ENCODE results near the gene RANBP3.
"Not testable (repeated sequence)": the region's sequence is repeated elsewhere in the genome, so short reads cannot be mapped to it uniquely, and the experiment has no call there.

RANBP3 gene

DNA sequence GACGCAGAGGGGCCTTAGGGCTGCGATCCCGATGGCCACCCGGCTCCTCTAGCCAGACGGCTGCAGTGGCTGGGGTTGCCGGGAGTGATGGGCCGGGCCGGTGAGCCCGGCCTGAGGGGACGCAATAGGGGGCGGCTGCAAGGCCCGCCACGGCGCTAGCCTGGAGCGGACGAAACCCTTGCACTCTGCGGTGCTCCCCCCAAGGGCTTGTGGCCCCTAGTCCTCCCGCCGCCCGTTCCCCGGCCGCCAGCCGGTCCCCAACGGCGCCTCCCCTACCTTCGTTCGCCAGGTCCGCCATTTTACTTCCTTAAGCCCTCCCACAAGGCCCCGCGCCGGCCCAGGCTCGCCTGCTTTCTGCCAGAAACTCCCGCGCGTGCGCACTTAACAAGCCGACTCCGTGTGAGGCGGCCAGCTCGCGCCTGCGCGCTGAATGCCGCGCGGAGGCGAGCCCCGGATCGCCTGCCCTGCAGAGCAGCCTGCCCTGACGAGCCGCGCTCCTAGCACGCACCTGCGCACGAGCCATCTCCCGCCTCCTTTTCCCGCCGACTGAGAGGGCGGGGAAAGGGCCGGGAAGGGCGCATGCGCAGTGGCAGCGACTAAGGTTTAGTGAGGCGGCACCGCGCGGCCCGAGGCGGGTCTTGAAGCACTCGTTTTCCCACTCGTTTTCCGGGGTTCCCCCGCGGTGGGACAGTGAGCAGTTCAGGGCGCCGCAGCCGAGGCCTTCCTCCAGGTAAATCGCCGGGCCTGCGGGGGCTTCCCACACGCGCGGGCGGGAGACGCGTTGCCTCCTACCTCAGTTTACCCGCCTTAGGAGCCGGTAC is at the start of gene RANBP3:
Gene RANBP3 (minus strand): TSS at position 356 of the 821 bp plus-strand sequence. CDS start 58 bp downstream, at position 298.
- DNase-seq, result peak; percentile 97

DNA sequence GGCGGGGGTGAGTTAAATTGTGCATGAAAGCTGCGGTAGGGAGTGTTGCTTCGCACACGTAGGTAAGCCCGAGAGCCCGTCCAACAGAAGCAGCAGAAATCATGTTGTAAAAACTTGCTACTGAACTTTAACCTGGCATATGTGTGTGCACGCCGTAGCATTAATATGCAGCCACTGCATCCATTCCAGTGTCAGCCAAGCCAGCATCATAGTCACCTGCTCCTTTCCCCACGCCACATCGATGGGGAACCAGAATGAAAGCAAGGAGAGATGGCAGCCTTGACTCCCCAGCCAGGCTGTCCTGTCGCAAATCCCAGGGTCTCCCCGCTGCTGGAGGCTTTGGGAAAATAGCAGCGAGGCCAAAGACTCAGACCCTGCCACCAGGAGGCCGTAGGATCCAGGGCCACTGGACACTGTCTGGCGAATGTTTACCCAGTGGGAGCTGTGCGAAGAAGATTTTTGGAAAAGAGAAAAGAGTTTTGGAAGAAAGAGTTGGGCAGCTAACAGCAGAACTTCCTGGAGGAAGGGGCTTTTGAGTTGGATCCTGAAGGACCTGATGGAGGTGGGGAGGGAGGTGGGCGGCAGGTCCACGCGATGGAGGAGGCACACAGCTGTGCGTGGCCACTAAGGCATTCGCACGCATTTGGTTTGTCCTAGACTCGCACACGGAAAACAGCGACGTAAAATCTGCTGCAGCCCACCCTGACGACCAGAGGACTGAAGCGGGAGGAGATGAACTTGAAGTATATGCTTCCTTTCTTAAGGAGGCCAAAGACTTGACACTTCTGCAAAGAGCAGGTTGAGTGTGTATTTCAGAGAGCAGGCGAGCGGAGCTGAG is 48.7 kb upstream of the RANBP3 start:
- no peak for DNase-seq

- DNase-seq, result not testable (repeated sequence)
Measured at GRCh38 chr19:6024756-6025155, 46.8 kb upstream of the RANBP3 start.

GRCh38 chr19:6023936-6024335 is 46.0 kb upstream of the RANBP3 start:
- no peak for DNase-seq

DNA sequence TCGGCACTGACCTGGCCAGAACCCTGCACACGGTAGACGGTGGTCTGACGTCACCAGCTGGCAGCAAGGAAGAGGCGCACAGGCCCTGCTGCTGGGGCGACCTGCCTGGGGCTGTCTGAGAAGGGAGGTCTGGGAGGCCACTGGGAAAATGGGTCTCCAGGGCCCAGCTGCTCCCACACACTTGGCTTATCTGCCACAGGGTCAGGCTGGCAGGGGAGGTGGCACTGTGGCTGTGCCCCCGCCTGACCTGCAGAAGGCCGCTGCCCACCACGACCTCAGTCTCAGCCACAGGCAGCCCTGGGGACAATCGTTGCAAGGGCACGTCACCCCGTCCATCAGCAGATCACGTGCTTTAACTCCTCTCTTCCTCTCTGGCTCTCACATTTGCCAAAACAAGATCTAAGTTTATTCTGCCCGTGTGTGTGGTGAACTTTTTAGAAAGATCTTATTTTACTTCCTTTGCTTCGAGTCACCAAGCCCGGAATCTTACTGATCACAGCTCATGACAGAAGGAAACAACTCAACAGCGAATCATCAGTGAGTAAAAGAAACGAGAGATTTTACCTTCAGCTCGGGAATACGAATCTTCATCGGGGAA is 45.2 kb upstream of the RANBP3 start:
- DNase-seq, result no peak

GRCh38 chr19:6022570-6023064 is 44.7 kb upstream of the RANBP3 start:
- DNase-seq, result no peak

DNA sequence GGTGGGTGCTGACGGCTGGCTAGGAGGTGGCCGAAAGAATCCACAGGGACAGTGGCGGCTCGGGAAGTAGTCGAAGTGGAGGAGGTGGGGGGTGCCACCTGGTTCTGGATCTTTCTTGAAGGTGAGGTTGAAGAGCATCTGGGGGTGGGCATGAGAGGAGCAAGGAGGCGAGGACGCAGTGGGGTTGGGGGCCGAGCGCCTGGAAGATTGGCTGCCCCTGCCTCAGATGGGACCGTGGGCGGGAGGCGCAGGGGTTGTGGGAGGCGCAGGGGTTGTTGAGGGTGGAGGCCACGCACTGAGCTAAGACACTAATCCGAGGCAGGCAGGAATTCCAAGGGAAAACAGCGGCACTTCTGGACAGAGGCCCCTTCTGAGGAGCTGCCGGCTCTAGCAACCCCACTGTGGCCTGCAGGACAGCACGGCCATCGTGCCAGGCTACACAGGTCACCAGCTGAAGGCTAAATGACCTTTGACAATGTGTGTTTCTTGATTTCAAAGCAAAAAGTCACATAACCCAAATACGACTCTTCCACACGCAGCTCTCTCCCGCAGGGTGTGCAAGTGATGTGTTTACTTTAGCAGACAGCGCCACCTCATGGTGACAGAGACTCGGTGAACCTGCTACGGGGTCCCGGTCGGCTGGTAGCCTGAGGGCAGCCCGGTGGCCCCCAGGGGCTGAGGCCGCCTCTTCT is 44.1 kb upstream of the RANBP3 start:
- peak; percentile 74 for DNase-seq

DNA sequence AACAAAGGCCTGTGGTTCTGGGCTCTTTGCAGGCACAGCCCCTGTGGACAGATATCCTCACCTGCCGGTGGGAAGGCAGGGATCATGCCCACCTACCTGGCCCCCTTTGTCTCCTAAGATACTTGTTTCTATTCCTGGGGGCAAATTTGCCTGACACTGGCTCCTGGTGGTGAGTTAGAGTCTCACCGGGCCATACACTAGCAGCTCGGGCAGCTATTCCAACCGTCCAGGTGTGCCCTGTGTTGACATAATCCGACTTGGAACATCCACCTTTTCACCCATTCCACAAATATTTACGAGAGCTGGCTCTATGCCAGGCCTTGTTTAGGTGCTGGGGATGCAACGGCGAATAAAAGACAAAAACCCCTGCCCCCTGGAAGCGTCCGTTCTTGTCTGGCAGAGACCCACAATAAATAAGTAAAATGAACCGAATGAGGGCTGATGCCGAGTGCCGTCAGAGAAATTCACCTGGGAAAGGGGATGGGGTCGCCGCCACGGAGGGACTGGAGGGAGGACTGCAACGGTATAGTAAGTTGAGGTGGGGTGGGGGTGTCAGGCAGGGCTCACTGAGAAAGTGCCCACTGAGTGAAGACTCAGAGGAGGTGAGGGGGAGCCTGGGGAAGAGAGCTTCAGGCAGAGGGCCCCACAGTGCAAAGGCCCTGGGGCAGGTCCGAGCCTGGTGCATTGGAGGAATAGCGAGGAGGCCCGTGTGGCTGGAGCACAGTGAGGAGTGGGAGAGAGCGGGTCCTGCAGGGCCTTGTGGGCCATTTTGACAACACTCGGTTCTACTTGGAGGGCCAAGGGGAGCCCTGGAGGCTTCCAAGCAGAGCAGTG is 43.2 kb upstream of the RANBP3 start:
- DNase-seq, result no peak

GRCh38 chr19:6020166-6020882 is 42.4 kb upstream of the RANBP3 start:
- no peak for DNase-seq

GRCh38 chr19:6018786-6019185 is 40.8 kb upstream of the RANBP3 start:
- no peak for DNase-seq

DNA sequence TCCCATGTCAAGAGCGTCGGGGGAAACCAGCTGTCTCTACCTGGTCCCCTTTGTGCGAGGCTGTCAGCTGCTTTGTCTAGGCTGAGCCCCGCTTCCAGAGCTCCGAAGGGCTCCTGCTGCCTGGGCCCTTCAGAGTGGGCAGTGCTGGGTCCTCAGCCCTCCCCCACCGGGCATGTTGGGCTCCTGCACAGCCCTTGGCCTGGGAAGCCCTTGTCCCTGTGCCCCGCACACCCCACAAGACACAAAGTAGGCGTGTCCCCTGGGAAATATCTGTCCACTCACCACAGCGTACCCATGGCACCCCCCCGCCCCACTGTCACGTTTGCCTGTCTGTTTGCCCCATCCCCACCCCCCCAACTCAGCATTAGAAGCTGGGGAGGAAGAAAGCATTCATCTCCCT is 39.6 kb upstream of the RANBP3 start:
- DNase-seq, result no peak

DNA sequence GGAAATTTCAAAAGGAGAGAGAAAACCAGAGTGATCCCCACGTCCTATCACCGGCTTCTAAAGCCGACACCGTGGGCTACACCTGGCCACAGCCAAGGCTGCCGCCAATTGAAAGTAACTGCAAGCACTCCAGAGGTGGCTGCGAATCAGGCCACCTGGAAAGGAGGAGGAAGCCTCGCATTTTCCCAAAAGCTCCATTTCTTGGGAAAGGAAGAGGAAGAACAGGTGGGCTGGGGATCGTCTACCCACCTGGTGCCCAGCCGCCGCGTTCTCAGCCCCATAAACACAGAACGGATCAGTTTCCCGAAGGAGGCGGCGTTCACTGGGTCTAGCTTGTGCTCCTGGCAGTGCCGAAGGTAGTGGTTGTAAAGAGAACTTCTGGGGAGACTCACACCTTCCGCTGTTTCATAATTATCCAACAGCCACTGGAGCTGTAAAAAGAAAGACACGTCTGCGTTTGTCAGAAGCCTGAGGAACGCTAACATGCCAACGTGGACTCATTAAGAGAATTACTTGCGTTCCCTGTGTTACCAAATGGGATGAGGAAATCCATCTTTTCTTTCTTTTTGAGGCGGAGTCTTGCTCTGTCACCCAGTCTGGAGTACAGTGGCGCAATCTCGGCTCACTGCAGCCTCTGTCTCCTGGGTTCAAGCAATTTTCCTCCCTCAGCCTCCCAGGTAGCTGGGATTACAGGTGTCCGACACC is 38.1 kb upstream of the RANBP3 start:
- DNase-seq, result no peak

DNA sequence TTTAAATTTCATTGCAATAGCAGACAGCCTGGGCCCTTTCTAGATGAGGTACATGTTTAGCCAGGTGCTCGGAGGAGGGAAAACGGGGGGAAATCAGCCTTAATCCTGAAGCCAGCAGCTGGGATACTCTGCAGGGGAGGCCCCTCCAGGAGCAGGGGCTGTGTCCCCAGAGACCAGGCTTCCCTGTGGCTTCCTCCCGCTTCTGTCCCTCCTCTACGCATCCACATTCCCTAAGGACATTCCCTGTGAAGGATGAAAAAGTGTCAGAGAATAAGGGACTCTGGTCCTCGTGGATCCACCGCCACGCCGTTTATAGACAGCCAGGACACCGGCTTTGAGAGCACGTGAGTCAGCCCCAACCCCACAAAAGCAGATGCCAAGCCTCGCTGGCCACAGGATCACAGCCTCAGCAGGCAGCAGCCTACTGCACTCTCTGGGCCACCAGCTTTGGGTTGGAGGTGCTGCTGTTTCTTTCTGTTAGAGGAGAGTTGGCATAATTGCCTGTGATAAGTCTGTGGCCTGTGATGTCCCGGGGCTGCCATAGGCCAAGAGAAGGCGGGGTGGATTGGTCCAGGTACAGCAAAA is 36.7 kb upstream of the RANBP3 start:
- DNase-seq, result no peak

GRCh38 chr19:6012426-6013170 is 34.7 kb upstream of the RANBP3 start:
- no peak for DNase-seq

GRCh38 chr19:6011794-6012193 is 33.9 kb upstream of the RANBP3 start:
- no peak for DNase-seq

DNA sequence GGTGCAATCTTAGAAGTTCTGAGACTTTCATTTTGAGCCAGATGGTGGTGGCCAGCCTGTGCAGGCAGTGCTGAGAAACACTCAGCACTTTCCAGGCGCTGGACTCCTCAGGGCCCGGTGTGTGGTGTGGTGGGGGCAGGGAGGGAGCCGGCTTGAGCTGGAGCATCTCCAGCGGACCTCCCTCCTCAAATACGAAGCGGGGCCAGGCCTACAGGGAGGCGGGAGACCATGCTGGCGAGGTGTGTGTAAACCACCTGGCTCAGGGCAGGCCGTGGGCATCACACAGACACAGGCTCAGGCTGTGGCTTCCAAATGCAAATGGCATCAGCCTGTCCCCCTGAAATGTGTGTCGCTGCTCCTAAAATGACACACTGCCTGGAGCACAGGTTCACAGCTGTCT is 33.3 kb upstream of the RANBP3 start:
- DNase-seq, result no peak

DNA sequence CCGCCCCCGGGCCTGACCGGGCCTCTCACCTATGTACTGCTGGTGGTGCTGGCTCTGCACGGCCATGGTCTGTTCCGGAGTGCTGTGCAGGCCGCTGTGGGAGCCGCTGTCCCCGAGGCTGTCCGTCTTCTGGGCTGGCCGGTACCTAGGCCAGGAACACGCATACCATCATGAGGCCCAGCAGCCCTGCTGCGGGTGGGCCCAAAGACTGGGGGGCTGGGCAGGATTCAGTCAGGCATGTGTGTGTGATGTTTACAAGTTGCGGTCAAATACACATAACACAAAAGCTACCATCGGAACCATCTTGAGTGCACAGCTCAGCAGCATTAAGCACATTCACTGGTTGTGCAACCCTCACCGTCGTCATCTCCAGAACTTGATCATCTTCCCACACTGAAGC is 32.2 kb upstream of the RANBP3 start:
- DNase-seq, result no peak

GRCh38 chr19:6007866-6008265 is 29.9 kb upstream of the RANBP3 start:
- DNase-seq, result no peak

GRCh38 chr19:6006896-6007295 is 29.0 kb upstream of the RANBP3 start:
- no peak for DNase-seq
